Loucy (cell line): Measurements from ENCODE around the gene RAB32.

ENCODE experiments used
- CTCF ChIP-seq: fragments of 200-600 bp; sonication (generic); conservative IDR thresholded peaks from 2 replicates; pipeline ENCODE4 v1.5.1; 2014; ENCODE audit warnings: mild to moderate bottlenecking, antibody characterized with exemption, low read length
- EZH2phosphoT487 ChIP-seq: fragments of 200-600 bp; IDR thresholded peaks from 2 replicates; pipeline ENCODE4 v1.6.1; 2018; ENCODE audit warnings: antibody characterized with exemption, mild to moderate bottlenecking, moderate library complexity, borderline replicate concordance

- TF ChIP-seq CTCF = no peak
- no peak for TF ChIP-seq EZH2phosphoT487
These were observed 34.4 kb downstream of the RAB32 start for GRCh38 chr6:146578054-146578453.
